GM19351 (cell line): Measurements from ENCODE around the gene FH.

Experiments used
- ATAC-seq: cut with Tn5 transposase; IDR thresholded peaks from one replicate; pipeline ENCODE4 v1.9.1; 2021; ENCODE audit warnings: mild to moderate bottlenecking, moderate library complexity; ENCODE audit not compliant: unreplicated experiment

Gene FH

DNA sequence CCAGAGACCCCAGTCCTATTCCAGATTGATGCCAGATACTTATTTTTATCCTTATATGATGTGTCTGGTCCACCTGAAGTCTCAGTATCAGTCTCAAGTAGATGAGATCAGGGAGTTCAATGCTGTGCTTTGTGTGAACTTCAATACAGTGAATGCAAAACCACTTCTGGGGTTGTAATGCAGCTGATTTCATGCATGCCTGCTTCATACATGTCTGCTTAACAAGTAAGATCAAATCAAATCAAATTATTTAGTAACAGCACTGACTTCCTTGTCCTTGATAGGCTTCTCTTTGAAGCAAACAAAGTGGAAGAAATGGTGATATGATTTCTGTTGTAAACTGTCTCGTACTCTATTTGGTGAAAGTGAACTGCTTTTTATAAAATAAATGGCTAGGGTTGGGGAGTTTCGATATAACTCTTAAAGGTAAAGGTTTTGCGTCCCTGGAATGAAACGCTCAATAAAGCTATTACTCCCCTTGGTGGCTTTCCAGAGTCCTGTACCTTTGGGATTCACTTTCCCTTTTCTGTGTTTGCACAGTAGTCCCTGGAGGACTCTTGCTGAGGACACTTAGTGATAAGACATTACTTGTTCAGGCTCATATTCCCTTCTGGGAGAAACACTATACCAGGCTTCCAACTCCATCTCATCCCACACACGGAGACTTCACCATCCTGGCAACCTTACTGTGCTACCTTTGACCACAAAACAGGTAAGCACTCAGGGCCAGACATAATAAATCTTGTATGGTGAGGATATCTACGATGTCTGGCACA, 59.3 kb downstream of the FH start:
- no peak for ATAC-seq

DNA sequence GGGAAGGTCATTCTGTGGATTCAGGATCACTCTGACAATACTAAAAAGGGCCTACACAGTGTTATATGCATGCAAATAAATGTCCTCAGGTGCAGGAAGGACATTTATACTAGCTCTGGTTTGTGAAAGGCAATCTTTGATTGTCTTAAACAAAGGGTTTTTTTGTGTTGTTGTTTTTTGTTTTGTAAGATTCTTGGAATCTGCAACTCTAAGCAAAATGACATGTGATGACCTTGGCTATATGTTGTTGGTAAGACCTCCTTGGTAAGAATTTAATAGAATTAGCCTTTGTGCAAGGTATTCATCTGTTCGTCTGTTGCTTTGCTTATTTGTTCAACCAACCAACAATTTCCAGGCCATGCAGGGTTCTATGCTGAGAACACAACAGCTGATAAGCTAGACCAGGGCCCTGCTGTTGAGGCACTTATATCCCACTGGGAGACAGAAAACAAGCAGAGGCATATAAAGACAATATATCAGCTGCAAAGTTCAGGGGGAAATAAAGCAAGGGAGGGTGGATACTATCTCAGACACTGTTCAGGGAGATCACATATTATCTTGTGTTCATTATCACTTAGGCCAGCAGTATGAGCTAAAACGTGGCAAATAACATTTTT, 60.3 kb downstream of the FH start:
- ATAC-seq, result no peak

DNA sequence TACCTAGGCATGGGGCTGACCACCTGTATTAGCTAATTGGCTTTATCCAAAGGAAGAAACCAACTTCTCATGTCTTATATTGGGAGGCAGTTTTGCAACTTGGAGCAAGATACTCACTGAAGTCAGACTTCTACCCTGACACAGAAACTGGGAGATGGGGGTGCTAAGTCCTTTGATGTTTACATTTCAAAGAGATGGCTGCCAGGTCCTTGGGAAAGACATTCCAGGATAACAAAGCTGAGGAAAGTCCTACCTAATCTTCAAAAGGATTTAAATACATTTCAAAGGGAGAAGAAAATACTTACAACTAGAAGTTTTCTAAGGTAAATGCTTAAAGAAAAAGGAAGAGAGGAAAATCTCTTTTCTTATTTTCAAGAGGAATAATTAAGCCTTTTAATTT, 62.1 kb downstream of the FH start:
- no peak for ATAC-seq

DNA sequence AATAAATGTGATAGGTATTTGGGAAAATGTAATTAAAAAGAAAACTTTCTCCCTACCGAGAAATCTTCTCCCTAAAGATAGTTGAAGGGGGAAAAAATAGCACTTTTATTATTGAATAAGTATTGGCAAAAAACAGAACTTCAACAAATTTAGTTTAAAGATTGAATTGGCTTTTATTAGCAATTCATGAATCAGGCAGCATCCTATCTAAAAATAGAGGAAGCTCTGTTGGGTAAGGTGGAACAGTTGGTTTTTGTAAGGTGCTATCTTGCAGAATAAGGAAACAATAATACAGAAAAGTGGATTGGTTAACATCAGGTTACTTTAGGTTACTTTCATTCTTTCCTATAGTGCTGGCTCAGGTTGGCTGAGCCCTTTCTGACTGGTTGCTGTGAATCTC, 62.8 kb downstream of the FH start:
- ATAC-seq, result no peak

GRCh38 chr1:241453732-241454131, 65.8 kb downstream of the FH start:
- ATAC-seq, result no peak

DNA sequence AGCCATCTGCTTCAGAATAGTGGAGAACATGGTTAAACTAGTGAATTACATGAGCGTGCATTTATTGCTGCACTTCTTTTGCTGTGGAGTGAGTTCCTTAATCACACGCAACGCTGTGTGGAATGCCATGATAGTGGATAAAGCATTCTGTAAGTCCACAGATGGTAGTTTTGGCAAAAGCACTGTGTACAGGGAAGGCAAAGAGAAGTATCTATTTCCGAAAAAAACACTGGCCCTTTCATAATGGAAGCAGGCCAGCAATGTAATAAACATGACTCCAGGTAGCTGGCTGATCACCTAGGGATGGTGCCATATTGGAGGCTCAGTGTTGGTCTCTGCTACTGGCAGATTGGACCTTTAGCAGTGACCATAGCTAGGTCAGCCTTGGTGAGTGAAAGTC, 67.6 kb downstream of the FH start:
- no peak for ATAC-seq
